Measurements from ENCODE around the gene VANGL2. TPM values are rescaled to one million over a fixed set of nuclear protein-coding genes. Genes with fewer than 3 reads are reported as not detected.

VANGL2 gene
- total RNA-seq, 1 donor from 2014 or later: 0.05 TPM

Other genes starting within 250 kb of the VANGL2 start
- not detected in 2 replicates for gene ATP1A4, start 249.0 kb upstream of the VANGL2 start, total RNA-seq
- not detected in 2 replicates for gene CASQ1, start 210.0 kb upstream of the VANGL2 start, total RNA-seq
- gene PEA15, start 195.2 kb upstream of the VANGL2 start, total RNA-seq: 70.2 and 70.9 TPM in 2 replicates
- gene DCAF8, start 138.0 kb upstream of the VANGL2 start, total RNA-seq: 117 and 121 TPM in 2 replicates
- 51.8 and 60.2 TPM in 2 replicates for gene PEX19, start 115.4 kb upstream of the VANGL2 start, total RNA-seq
- 116 and 125 TPM in 2 replicates for gene COPA, start 57.3 kb upstream of the VANGL2 start, total RNA-seq
- 73.6 and 81.1 TPM in 2 replicates for gene NCSTN, start 57.2 kb upstream of the VANGL2 start, total RNA-seq
- 0.40 and 0.54 TPM in 2 replicates for gene NHLH1, start 33.5 kb upstream of the VANGL2 start, total RNA-seq
- gene SLAMF6, start 122.7 kb downstream of the VANGL2 start, total RNA-seq: 53.8 and 55.4 TPM in 2 replicates
- 17.3 and 17.7 TPM in 2 replicates for gene CD84, start 178.9 kb downstream of the VANGL2 start, total RNA-seq
- 113 and 114 TPM in 2 replicates for gene SLAMF1, start 246.5 kb downstream of the VANGL2 start, total RNA-seq